ENCODE data around the gene MAGOH.

DNA sequence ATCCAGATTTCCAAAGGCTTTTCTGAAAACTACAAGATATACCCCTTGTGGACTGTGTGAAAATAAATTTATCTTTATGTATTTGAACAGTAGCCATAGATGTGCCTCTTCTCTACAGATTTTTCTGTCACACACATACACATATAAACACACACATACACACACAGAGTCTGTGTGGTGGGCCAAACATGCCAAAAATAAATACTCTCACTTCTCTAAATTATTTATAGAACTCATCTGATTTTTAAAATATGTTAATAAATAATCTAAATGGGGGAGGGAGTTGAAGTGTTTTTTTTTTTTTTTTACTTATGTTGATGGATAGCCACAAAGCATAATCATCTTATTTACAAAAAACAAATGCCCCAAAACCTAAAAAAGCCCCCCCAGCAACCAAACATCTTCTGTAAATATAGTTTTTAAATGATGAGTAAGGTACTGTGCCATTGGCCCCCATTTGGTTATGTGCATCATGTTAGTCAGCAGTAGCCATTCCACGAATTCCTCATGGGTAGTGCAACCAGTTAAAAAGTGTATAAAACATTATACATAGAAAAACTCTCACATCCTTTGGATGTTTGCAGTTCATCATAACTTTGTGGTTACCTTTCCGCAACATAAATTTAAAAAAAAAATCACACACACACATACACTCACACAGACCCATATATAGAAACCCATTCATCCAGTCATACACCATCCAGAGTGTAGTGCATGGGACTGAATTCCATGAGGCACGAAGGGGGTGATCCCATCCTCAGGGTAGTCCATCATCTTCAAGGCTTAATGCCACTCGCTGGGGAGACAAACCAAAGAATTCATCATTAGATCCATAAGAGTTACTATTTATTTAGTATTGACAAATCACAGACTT is 8.2 kb upstream of the MAGOH start:
- TF ChIP-seq, protein P1, sequence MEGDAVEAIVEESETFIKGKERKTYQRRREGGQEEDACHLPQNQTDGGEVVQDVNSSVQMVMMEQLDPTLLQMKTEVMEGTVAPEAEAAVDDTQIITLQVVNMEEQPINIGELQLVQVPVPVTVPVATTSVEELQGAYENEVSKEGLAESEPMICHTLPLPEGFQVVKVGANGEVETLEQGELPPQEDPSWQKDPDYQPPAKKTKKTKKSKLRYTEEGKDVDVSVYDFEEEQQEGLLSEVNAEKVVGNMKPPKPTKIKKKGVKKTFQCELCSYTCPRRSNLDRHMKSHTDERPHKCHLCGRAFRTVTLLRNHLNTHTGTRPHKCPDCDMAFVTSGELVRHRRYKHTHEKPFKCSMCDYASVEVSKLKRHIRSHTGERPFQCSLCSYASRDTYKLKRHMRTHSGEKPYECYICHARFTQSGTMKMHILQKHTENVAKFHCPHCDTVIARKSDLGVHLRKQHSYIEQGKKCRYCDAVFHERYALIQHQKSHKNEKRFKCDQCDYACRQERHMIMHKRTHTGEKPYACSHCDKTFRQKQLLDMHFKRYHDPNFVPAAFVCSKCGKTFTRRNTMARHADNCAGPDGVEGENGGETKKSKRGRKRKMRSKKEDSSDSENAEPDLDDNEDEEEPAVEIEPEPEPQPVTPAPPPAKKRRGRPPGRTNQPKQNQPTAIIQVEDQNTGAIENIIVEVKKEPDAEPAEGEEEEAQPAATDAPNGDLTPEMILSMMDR (IDR thresholded peaks at IDR 0.05), result no peak
- no peak for TF ChIP-seq POLR2AphosphoS5 (IDR thresholded peaks at IDR 0.05)
